Right lobe of liver (tissue), 6 donors: ENCODE results near the gene EPHB3. TPM values are rescaled to one million over a fixed set of nuclear protein-coding genes. Genes with fewer than 3 reads are reported as not detected.
A peak's percentile ranks its signal among the peaks of the same experiment; 100 is the strongest.

Experiments
- ATAC-seq, 4 donors: fragments of 200-7000 bp; cut with Tn5 transposase; one replicate each; pipeline ENCODE4 v1.9.1; 2020; ENCODE audit warnings: mild to moderate bottlenecking in 4 of 4, moderate library complexity in 4 of 4
- DNase-seq, 3 donors: peaks; one replicate each; pipeline ENCODE4 v3.0.0-alpha.2; 2020
- H3K27ac ChIP-seq, 3 donors: fragments of 200-600 bp; one replicate each; pipeline ENCODE4 v1.8.0; 2022
- H3K27me3 ChIP-seq, 2 donors: fragments of 200-600 bp; one replicate each; pipeline ENCODE4 v1.8.0; 2022
- H3K36me3 ChIP-seq, 4 donors: fragments of 200-600 bp; sonication (generic) in 1 of 4; one replicate each; pipeline versions ENCODE4 v1.5.1 to v1.8.0; 2017 to 2022; ENCODE audit warnings: control low read depth in 1 of 4
- H3K4me1 ChIP-seq, 4 donors: fragments of 200-600 bp; sonication (generic) in 1 of 4; one replicate each; pipeline versions ENCODE4 v1.5.1 to v1.8.0; 2017 to 2022; ENCODE audit warnings: control low read depth in 1 of 4
- H3K4me3 ChIP-seq, 3 donors: fragments of 200-600 bp; one replicate each; pipeline ENCODE4 v1.8.0; 2022
- H3K9me3 ChIP-seq, 4 donors: fragments of 200-600 bp; sonication (generic) in 1 of 4; one replicate each; pipeline versions ENCODE4 v1.5.1 to v1.8.0; 2017 to 2022; ENCODE audit warnings: control low read depth in 1 of 4
- CTCF ChIP-seq, 4 donors: fragments of 200-600 bp in 3 of 4; fragments of 450-650 bp in 1 of 4; IDR thresholded peaks; one replicate each; pipeline versions ENCODE4 v1.5.1 to v1.8.0; 2016 to 2022; ENCODE audit warnings: antibody characterized with exemption in 4 of 4, mild to moderate bottlenecking in 2 of 4
- POLR2A ChIP-seq: fragments of 450-650 bp; IDR thresholded peaks from one replicate; pipeline ENCODE4 v1.6.1; 2017; ENCODE audit warnings: antibody characterized with exemption, mild to moderate bottlenecking
- WGBS: methylation state at CpG from one replicate; pipeline ENCODE4 v1.1.6; 2018; ENCODE audit warnings: low coverage, low lambda C conversion rate; ENCODE audit not compliant: insufficient coverage; ENCODE audit errors: missing lambda C conversion rate; 5-methylcytosine and 5-hydroxymethylcytosine counted together
- intact Hi-C, 2 donors: fragments of 100-400 bp; cut with DNase I; formaldehyde crosslinking; loops; one replicate each; pipeline versions ENCODE4 v1.11.2 to v1.14.1; 2022
- total RNA-seq, 6 experiments: library from RNA; depleted of rRNA in 2 of 6; stranded (reverse); fragments of >200 nt in 2 of 6; fragmentation: NEBNext Ultra II Directional in 3 of 6; extraction: Animal tissue kit (Norgen Biotek cat#: 25700) in 3 of 6; gene quantifications; one replicate each; pipeline versions ENCODE4 v1.1.0 to v1.2.4, GENCODE V29; 2016 to 2023
- donor health status: DM: no; HTN: yes; CAD: no.
- donor health status: DM: no; HTN: no; CAD: no.
- donor health status: DM: no; HTN: no; CAD: no.
- donor health status: DM: no; HTN: yes; CAD: no.
- donor health status: DM: no; HTN: yes; CAD: no.

EPHB3 gene
- total RNA-seq, 6 experiments from 2014 or later: 0.12 to 0.71 (median 0.37) TPM

- no peaks in the 10 kb centered on the region for H3K27me3 ChIP-seq
- H3K9me3 ChIP-seq: no peaks in the 10 kb centered on the region
- intact Hi-C loops: no loop called here
- no peak overlapping the region for H3K27ac ChIP-seq
- WGBS: 33% methylated on average over 5 of the region's 7 CpGs
- peaks cover 0 to 4% (median 0%) of the 10 kb centered on the region in 4 donors for H3K4me1 ChIP-seq
- TF ChIP-seq POLR2A (no peak), CTCF (IDR thresholded peaks at IDR 0.05) (no peak)
- H3K36me3 ChIP-seq: no peaks in the 10 kb centered on the region
- ATAC-seq: peak; percentile 41 to 73 (median 58)
- peak in 1 of 3 donors; percentile 40 for DNase-seq
- no peak overlapping the region for H3K4me3 ChIP-seq
Observed at GRCh38 chr3:184546252-184546651, 15.3 kb upstream of the EPHB3 start.

DNA sequence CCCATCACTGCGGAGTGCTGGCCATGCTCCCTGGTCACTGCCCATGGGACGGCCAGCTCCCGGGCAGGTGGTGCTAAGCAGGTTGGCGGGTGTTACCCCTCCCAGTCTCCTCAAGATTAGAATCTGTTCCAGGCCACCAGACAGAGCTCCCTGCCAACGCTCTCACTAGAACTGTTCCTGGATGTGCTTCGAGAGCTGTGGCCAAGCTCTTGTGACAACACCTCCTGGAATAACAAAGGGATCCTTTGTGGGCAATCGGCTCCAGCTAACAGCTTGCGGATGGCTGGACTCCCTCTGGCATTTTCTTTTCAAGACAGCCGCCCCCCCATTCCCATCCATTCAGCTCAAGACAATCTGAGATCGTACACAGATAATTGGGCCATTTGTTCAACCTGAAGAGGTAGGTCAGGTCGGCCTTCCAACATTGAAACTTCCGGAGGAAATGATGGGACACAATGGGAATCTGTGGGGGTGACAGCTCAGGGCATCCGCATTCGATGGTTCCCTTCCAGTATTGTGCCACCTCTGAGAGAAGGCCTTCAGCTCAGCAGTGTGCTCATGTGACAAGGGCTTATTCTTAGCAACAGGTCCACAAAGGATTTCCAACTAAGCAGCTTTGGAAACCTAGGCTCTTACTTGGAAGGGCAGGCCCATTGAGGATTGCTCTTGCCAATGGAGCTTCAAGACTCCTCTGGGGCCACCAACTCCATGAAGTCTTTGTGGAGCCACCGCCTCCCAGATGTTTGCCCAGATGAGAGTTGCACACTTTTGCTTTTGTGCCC lies 11.6 kb upstream of the EPHB3 start:
- Histone ChIP-seq H3K4me3 (no peak overlapping the region), H3K9me3 (no peaks in the 10 kb centered on the region), H3K27ac (no peak overlapping the region), H3K27me3 (no peaks in the 10 kb centered on the region), H3K36me3 (no peaks in the 10 kb centered on the region), H3K4me1 (no peaks in the 10 kb centered on the region)
- DNase-seq: no peak
- no peak for ATAC-seq
- WGBS: 52% methylated on average over 5 of the region's 15 CpGs
- intact Hi-C loops: no loop called here
- TF ChIP-seq CTCF (IDR thresholded peaks at IDR 0.05) (no peak), POLR2A (no peak)

GRCh38 chr3:184551103-184551502 lies 10.5 kb upstream of the EPHB3 start:
- H3K4me1 ChIP-seq: no peaks in the 10 kb centered on the region

GRCh38 chr3:184551614-184552256 lies 9.8 kb upstream of the EPHB3 start:
- no peak overlapping the region for H3K4me3 ChIP-seq
- H3K36me3 ChIP-seq: no peaks in the 10 kb centered on the region
- intact Hi-C loops: no loop called here
- WGBS: 46% methylated on average over 3 of the region's 12 CpGs
- DNase-seq (no peak), ATAC-seq (no peak)
- no peaks in the 10 kb centered on the region for H3K4me1 ChIP-seq
- TF ChIP-seq CTCF (IDR thresholded peaks at IDR 0.05) (no peak), POLR2A (no peak)
- H3K9me3 ChIP-seq: no peaks in the 10 kb centered on the region
- no peak overlapping the region for H3K27ac ChIP-seq
- no peaks in the 10 kb centered on the region for H3K27me3 ChIP-seq

More at GRCh38 chr3:184551103-184551502, 10.5 kb upstream of the EPHB3 start:
- intact Hi-C loops: no loop called here
- no peak for ATAC-seq
- 100% methylated on average over 3 of the region's 8 CpGs for WGBS
- Histone ChIP-seq H3K27ac (no peak overlapping the region), H3K36me3 (no peaks in the 10 kb centered on the region), H3K9me3 (no peaks in the 10 kb centered on the region), H3K27me3 (no peaks in the 10 kb centered on the region), H3K4me3 (no peak overlapping the region)
- TF ChIP-seq CTCF (IDR thresholded peaks at IDR 0.05) (no peak), POLR2A (no peak)
- no peak for DNase-seq
